Breast epithelium (tissue), 3 donors: ENCODE results near the gene HMGCR.

Experiments used
- CTCF ChIP-seq, 3 donors: fragments of 450-650 bp; IDR thresholded peaks; one replicate each; pipeline ENCODE4 v1.5.1; 2016 to 2017; ENCODE audit warnings: antibody characterized with exemption in 3 of 3, mild to moderate bottlenecking in 3 of 3, moderate library complexity in 3 of 3
- POLR2A ChIP-seq: fragments of 450-650 bp; IDR thresholded peaks from one replicate; pipeline ENCODE4 v1.6.1; 2016; ENCODE audit warnings: antibody characterized with exemption, mild to moderate bottlenecking, moderate library complexity
- POLR2AphosphoS5 ChIP-seq, 3 donors: sonication (generic); formaldehyde crosslinking; IDR thresholded peaks; one replicate each; pipeline ENCODE4 v1.6.1; 2017; ENCODE audit warnings: antibody characterized with exemption in 3 of 3

GRCh38 chr5:75380099-75380498 is 43.1 kb downstream of the HMGCR start:
- TF ChIP-seq CTCF (IDR thresholded peaks at IDR 0.05): no peak
- TF ChIP-seq POLR2A: no peak
- no peak for TF ChIP-seq POLR2AphosphoS5 (IDR thresholded peaks at IDR 0.05)
